Esophagus muscularis mucosa (tissue), 2 donors: Measurements from ENCODE around the gene ADD2.

ENCODE experiments used
- POLR2A ChIP-seq: fragments of 450-650 bp; IDR thresholded peaks from one replicate; pipeline ENCODE4 v1.6.1; 2017; ENCODE audit warnings: antibody characterized with exemption, moderate library complexity, mild to moderate bottlenecking, low read depth
- POLR2AphosphoS5 ChIP-seq, 2 donors: sonication (generic); formaldehyde crosslinking; IDR thresholded peaks; one replicate each; pipeline ENCODE4 v1.6.1; 2017; ENCODE audit warnings: antibody characterized with exemption in 2 of 2

- TF ChIP-seq POLR2AphosphoS5 (IDR thresholded peaks at IDR 0.05) (no peak), POLR2A (no peak)
Observed at GRCh38 chr2:70616168-70616694, 151.8 kb downstream of the ADD2 start.
